NK-92 (cell line): ENCODE measurements around the gene ITIH1.
"Not testable (repeated sequence)": the region's sequence is repeated elsewhere in the genome, so short reads cannot be mapped to it uniquely, and the experiment has no call there.

Source experiments
- DNase-seq: peaks from one replicate; lab custom pipeline; 2025; ENCODE audit not compliant: unreplicated experiment; lab: John Stamatoyannopoulos, UW

ITIH1 gene

GRCh38 chr3:52777127-52777958 lies at the start of gene ITIH1:
TSS of gene ITIH1 (plus strand) at chr3:52777599. CDS start at chr3:52777616, 17 bp downstream.
- DNase-seq = no peak

GRCh38 chr3:52728753-52729152 lies 48.6 kb upstream of the ITIH1 start:
- not testable (repeated sequence) for DNase-seq

- no peak for DNase-seq
Measured at GRCh38 chr3:52730681-52731080, 46.7 kb upstream of the ITIH1 start.

GRCh38 chr3:52731590-52731989 lies 45.8 kb upstream of the ITIH1 start:
- DNase-seq = no peak

GRCh38 chr3:52733256-52733891 lies 44.0 kb upstream of the ITIH1 start:
- DNase-seq = no peak

- DNase-seq = no peak
Measured at GRCh38 chr3:52739730-52740129, 37.7 kb upstream of the ITIH1 start.

- DNase-seq = no peak
Measured at GRCh38 chr3:52742418-52743041, 34.9 kb upstream of the ITIH1 start.

- no peak for DNase-seq
Measured at GRCh38 chr3:52743152-52743551, 34.2 kb upstream of the ITIH1 start.

- DNase-seq = no peak
Measured at GRCh38 chr3:52743721-52744120, 33.7 kb upstream of the ITIH1 start.

GRCh38 chr3:52752045-52752660 lies 25.2 kb upstream of the ITIH1 start:
- no peak for DNase-seq

GRCh38 chr3:52754373-52754772 lies 23.0 kb upstream of the ITIH1 start:
- DNase-seq = no peak

GRCh38 chr3:52756141-52756540 lies 21.3 kb upstream of the ITIH1 start:
- DNase-seq = no peak

- no peak for DNase-seq
Measured at GRCh38 chr3:52763466-52763865, 13.9 kb upstream of the ITIH1 start.

GRCh38 chr3:52769786-52770455 lies 7.5 kb upstream of the ITIH1 start:
- no peak for DNase-seq

GRCh38 chr3:52770496-52771333 lies 6.7 kb upstream of the ITIH1 start, which contains the start of gene NEK4:
TSS of gene NEK4 (minus strand) at chr3:52770940. CDS start at chr3:52770746, 194 bp downstream.
- DNase-seq = peak; percentile 5

- no peak for DNase-seq
Measured at GRCh38 chr3:52771334-52771681, 6.1 kb upstream of the ITIH1 start.

GRCh38 chr3:52771702-52772101 lies 5.7 kb upstream of the ITIH1 start:
- no peak for DNase-seq

GRCh38 chr3:52773361-52774065 lies 3.9 kb upstream of the ITIH1 start:
- no peak for DNase-seq

GRCh38 chr3:52774066-52774713 lies 3.2 kb upstream of the ITIH1 start:
- DNase-seq = no peak
